MM.1S (cell line): Measurements from ENCODE around the gene ZC3H12C.

Experiments
- DNase-seq: peaks from one replicate; pipeline ENCODE4 v3.0.0-alpha.2; 2015
- H2AFZ ChIP-seq: fragments of 300-600 bp; sonication (generic); 2 replicates; pipeline ENCODE4 v1.6.0; 2016; ENCODE audit warnings: antibody characterized with exemption, low read length
- H3F3A ChIP-seq: fragments of 300-600 bp; sonication (generic); 2 replicates; pipeline ENCODE4 v1.6.1; 2016; ENCODE audit warnings: mild to moderate bottlenecking, antibody characterized with exemption, low read length, moderate library complexity, mixed read lengths; ENCODE audit not compliant: insufficient read depth
- H3K27ac ChIP-seq: fragments of 300-600 bp; sonication (generic); 2 replicates; pipeline ENCODE4 v1.5.1; 2016; ENCODE audit warnings: mild to moderate bottlenecking, low read length
- H3K27me3 ChIP-seq: fragments of 300-600 bp; sonication (generic); replicated peaks from 2 replicates; pipeline ENCODE4 v1.6.0; 2016; ENCODE audit warnings: low read length; ENCODE audit not compliant: insufficient read depth
- H3K36me3 ChIP-seq: fragments of 300-600 bp; sonication (generic); replicated peaks from 2 replicates; pipeline ENCODE4 v1.6.1; 2016; ENCODE audit warnings: mild to moderate bottlenecking, low read length, mixed read lengths; ENCODE audit not compliant: insufficient read depth
- H3K4me1 ChIP-seq: fragments of 300-600 bp; sonication (generic); 2 replicates; pipeline ENCODE4 v1.6.1; 2016; ENCODE audit warnings: low read length, mixed read lengths
- H3K4me2 ChIP-seq: fragments of 300-600 bp; sonication (generic); 2 replicates; pipeline ENCODE4 v1.6.0; 2016; ENCODE audit warnings: low read depth, low read length
- H3K4me3 ChIP-seq: fragments of 300-600 bp; sonication (generic); 2 replicates; pipeline ENCODE4 v1.5.1; 2016; ENCODE audit warnings: low read length, mixed read lengths
- H3K79me2 ChIP-seq: fragments of 300-600 bp; sonication (generic); 2 replicates; pipeline ENCODE4 v1.6.1; 2016; ENCODE audit warnings: mixed run types, low read length, mixed read lengths
- H3K9ac ChIP-seq: fragments of 300-600 bp; sonication (generic); 2 replicates; pipeline ENCODE4 v1.6.1; 2016; ENCODE audit warnings: low read length, mixed read lengths
- H3K9me2 ChIP-seq: fragments of 300-600 bp; sonication (generic); replicated peaks from 2 replicates; pipeline ENCODE4 v1.6.1; 2016; ENCODE audit warnings: mild to moderate bottlenecking, low read length, mixed read lengths; ENCODE audit not compliant: insufficient read depth
- H3K9me3 ChIP-seq: fragments of 300-600 bp; sonication (generic); replicated peaks from 2 replicates; pipeline ENCODE4 v1.6.1; 2016; ENCODE audit warnings: mild to moderate bottlenecking, low read length, mixed read lengths; ENCODE audit not compliant: insufficient read depth
- H4K20me1 ChIP-seq: fragments of 300-600 bp; sonication (generic); 2 replicates; pipeline ENCODE4 v1.6.1; 2016; ENCODE audit warnings: mild to moderate bottlenecking, low read length, moderate library complexity, mixed read lengths; ENCODE audit not compliant: insufficient read depth
- CTCF ChIP-seq: fragments of 300-600 bp; sonication (generic); IDR thresholded peaks from 2 replicates; pipeline ENCODE4 v1.5.1; 2016; ENCODE audit warnings: antibody characterized with exemption, low read length, mixed read lengths
- EZH2 ChIP-seq: fragments of 300-600 bp; sonication (generic); optimal IDR thresholded peaks from 2 replicates; pipeline ENCODE3; 2017; ENCODE audit warnings: low read depth, mild to moderate bottlenecking, antibody characterized with exemption, low read length, mixed read lengths
- EZH2phosphoT487 ChIP-seq: fragments of 300-600 bp; sonication (generic); IDR thresholded peaks from 2 replicates; pipeline ENCODE4 v1.6.1; 2018; ENCODE audit warnings: antibody characterized with exemption, low read length

The ZC3H12C gene

GRCh38 chr11:110092515-110093406 lies at the start of gene ZC3H12C:
Gene ZC3H12C (plus strand): TSS chr11:110093392. CDS start chr11:110093412, 20 bp downstream.
- TF ChIP-seq EZH2phosphoT487: no peak
- peak; percentile 35 for TF ChIP-seq CTCF

GRCh38 chr11:110044226-110044968 lies 48.8 kb upstream of the ZC3H12C start:
- Histone ChIP-seq H3K4me1 (no peaks in the 10 kb centered on the region), H3K4me3 (no peak overlapping the region), H3K27ac (no peak overlapping the region), H3K9me2 (no peaks in the 10 kb centered on the region), H2AFZ (no peak overlapping the region), H3K79me2 (no peaks in the 10 kb centered on the region), H3K9ac (no peak overlapping the region), H3K36me3 (no peaks in the 10 kb centered on the region), H3K27me3 (no peaks in the 10 kb centered on the region), H3F3A (no peaks in the 10 kb centered on the region), H3K9me3 (no peaks in the 10 kb centered on the region; the same call in 1 of the 2 replicates), H4K20me1 (no peaks in the 10 kb centered on the region), H3K4me2 (no peak overlapping the region)
- no peak for TF ChIP-seq CTCF
- no peak for TF ChIP-seq EZH2
- no peak for TF ChIP-seq EZH2phosphoT487
- DNase-seq: no peak

More at GRCh38 chr11:110092515-110093406, at the start of gene ZC3H12C:
- Histone ChIP-seq H4K20me1 (no peaks in the 10 kb centered on the region), H3K9ac (peak within 1 kb of the TSS; percentile 60), H2AFZ (peak within 1 kb of the TSS; percentile 46), H3K27me3 (no peaks in the 10 kb centered on the region), H3K4me3 (peak within 1 kb of the TSS; percentile 64), H3K9me3 (no peaks in the 10 kb centered on the region), H3K79me2 (peaks cover 43% of the 10 kb centered on the region), H3K4me1 (peaks cover 19% of the 10 kb centered on the region), H3K9me2 (no peaks in the 10 kb centered on the region), H3K4me2 (peak within 1 kb of the TSS; percentile 88), H3K27ac (no peak within 1 kb of the TSS), H3K36me3 (no peaks in the 10 kb centered on the region), H3F3A (peaks cover 12% of the 10 kb centered on the region)
- peak; percentile 82 for DNase-seq

GRCh38 chr11:110046775-110047380 lies 46.3 kb upstream of the ZC3H12C start:
- H3K9me2 ChIP-seq: no peaks in the 10 kb centered on the region
- no peaks in the 10 kb centered on the region for H3K79me2 ChIP-seq
- no peaks in the 10 kb centered on the region for H3K27me3 ChIP-seq
- no peaks in the 10 kb centered on the region for H4K20me1 ChIP-seq
- no peak overlapping the region for H3K27ac ChIP-seq
- no peaks in the 10 kb centered on the region for H3F3A ChIP-seq
- no peak for TF ChIP-seq EZH2phosphoT487
- no peak for TF ChIP-seq CTCF
- no peak overlapping the region for H3K4me2 ChIP-seq
- no peak for DNase-seq
- no peaks in the 10 kb centered on the region for H3K9me3 ChIP-seq
- H3K4me3 ChIP-seq: no peak overlapping the region
- H3K4me1 ChIP-seq: no peaks in the 10 kb centered on the region
- H3K36me3 ChIP-seq: no peaks in the 10 kb centered on the region
- no peak overlapping the region for H2AFZ ChIP-seq
- no peak overlapping the region for H3K9ac ChIP-seq
